G401 (cell line): ENCODE data around the gene KCNE3. TPM values are rescaled to one million over a fixed set of nuclear protein-coding genes. Genes with fewer than 3 reads are reported as not detected.
"Not testable (repeated sequence)": the region's sequence is repeated elsewhere in the genome, so short reads cannot be mapped to it uniquely, and the experiment has no call there.

Experiments
- DNase-seq: peaks from one replicate; pipeline ENCODE4 v3.0.0-alpha.2; 2015; ENCODE audit warnings: low spot score
- in situ Hi-C: cut with HindIII; loops from 2 replicates; pipeline ENCODE4 v1.10.0; 2016; ENCODE audit warnings: low sequenced_read_pairs, mixed read lengths
- total RNA-seq: library from RNA; depleted of rRNA; stranded (reverse); fragments of >200 nt; shearing (Covaris generic); gene quantifications from 2 replicates; pipeline ENCODE4 v1.2.3, GENCODE V29; 2014

KCNE3 gene
- total RNA-seq, 1 experiment from 2014 or later: not detected

DNA sequence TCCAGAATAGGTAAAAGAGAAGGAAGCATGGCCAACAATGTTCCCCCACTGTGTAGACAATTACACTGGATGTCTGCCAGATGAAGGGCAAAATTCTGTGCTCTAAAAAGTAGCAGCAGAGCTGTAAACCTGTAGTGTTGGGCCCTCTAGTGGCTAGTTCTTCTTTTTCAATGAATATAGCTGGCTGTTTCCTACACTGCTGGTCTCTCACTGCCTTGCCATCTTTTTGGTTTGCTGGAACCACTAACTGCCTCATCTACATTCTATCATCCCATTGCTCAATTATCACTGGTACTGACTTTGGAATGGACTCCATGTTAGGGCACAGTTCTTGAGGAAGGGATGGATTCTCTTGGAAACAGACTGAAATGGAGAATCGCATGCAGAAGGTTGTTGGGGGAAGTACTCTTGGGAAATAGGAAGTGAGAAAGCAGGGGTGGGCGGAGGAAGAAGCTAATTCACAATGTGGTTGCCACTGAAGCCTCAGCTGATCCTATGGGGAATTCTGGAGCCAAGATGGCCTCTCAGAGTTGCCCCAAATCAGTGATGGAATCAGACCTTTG, 17.9 kb downstream of the KCNE3 start:
- DNase-seq: peak; percentile 92
- in situ Hi-C loops: no loop called here

DNA sequence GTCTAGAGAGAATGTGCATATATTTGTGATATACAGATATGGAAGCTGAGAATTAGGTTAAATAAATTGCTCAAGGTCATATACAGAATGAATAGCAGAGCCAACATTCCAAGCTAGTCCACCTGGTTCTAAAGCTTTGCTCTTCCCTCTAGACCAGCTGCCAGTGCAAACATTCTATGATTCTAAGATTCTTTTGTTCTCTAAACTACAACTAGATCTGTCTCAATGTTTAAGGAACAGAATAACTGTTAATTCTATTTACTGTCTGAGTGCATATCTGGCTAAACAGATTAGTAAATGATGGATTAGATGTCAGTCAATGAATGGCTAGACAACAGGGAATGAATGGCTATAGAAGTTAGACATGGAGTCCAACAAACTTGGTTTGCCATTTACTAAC, 19.6 kb downstream of the KCNE3 start:
- DNase-seq: no peak
- in situ Hi-C loops: no loop called here

DNA sequence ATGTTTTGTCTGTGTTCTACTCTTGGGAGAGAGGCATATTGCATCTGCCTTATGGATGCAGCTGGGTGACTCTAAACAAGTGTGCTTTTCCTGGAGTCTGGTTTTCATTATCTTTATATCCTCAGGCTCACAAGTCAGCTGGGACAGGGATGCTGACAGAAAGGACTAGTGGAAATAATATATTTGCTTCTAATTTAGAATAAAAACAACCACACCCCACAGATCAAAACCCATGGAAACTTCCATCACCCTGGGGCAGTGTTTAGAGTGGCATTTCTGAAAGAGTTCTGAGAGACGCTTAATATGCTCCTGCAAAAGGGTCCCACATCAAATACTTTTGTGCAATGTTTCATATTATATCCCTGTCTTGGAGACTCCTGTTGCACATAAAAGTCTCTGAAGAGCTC, 20.8 kb downstream of the KCNE3 start:
- DNase-seq: no peak
- in situ Hi-C loops: no loop called here

DNA sequence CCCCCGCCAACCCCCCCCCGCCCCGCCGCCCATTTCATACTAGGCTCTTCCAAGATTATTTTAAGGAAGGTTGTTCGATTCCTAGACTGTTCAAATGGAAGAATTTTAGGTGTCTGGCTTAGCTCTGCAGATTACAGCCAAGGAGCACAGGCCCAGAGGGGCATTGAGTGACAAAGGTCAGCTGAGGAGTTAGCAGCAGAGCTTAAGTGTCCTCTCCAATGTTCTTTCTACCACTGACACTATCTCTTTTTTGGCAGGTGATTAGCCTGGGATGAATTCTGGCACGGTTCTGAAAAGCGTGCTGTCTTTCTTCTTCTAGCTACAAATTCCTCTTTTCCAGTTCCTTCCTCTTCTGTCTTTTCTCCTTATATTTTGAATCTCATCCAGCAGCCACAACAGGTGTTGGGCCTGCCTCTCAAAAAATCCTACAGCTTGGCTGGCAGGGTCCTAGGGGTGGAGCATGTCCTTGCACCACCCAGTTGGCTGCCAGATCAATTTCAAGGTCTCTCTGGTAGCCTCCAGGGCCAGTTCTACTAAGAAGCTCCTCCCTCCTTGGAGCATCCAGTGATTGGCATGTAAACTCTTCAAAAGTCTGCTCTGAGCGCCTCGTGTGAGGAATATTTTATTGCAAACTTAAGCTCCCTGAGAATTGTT, 23.0 kb downstream of the KCNE3 start:
- no peak for DNase-seq
- in situ Hi-C loops: no loop called here

DNA sequence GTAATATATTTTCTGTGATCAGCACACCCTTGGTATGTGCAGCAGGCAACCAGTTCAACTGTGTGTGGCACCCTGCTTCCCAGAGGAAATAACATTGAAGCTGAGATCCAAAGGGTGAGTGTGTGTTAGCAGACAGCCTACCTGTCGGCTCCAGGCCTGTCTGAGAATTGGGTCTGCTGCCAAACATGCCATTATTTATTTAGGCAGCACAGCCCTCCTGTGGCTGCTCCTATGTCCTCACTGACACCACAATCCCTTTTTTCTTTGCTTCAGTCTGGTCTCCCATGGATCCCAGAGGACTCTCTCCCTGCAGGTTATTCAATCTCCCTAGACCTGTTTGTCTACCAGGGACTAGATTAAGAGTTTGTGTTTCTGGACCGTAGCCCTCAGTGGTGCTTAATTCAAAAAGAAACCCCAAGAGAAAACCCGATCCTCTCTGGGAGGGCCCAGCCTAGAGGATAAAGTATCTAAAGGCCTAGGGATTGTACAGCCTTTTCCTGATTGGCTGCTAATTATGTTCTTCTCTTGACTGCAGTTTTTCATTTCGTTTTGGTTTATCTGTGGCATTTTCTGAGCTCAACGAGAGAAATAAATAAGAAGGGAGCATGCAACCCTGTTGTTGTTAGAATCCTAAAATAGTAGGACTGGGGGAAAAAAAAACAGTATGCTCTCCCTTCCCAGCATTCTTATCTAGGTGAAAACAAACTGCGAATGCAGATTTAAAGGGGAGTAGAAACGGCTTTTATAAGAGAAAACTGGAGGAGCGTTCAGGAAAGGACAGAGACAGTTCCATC, 24.1 kb downstream of the KCNE3 start:
- peak; percentile 69 for DNase-seq
- in situ Hi-C loops: no loop called here

DNA sequence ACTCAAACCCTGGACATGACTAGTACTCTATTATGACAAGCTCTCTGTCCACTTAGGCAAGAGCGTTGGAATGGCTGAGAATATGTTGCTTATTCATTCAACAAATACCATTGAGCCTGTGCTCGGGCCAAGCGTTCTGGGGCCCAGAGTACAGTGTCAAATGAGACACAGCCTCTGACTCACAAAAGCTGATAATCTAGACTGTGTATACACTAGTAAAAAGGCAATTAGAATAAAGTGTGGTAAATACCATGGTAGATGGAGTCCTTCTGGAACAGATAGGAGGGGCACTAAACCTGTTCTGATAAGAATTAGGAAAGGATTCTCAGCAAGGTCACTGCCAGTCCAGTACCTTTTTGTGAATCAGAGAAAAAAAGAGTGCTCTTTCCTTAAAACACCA, 24.7 kb downstream of the KCNE3 start:
- in situ Hi-C loops: no loop called here
- no peak for DNase-seq

DNA sequence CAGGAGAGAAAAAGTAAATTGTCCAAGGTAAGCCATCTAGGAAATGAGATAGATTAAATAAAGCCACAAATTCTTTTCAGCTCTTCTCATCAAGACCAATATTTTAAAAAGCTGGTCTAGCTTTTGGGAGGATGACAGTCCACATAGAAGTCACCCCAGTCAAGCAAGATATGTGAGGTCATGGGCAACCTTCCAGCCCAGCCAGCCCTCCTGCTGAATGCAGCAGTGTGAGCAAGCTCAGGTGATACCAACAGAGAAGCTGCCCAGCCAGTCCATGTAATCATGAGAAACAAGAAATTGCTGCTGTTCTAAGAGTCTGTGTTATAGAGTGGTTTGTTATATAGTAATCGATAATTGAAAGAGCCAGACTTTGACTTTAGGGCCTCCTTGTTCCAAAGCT, 28.7 kb downstream of the KCNE3 start:
- DNase-seq: no peak
- in situ Hi-C loops: no loop called here

DNA sequence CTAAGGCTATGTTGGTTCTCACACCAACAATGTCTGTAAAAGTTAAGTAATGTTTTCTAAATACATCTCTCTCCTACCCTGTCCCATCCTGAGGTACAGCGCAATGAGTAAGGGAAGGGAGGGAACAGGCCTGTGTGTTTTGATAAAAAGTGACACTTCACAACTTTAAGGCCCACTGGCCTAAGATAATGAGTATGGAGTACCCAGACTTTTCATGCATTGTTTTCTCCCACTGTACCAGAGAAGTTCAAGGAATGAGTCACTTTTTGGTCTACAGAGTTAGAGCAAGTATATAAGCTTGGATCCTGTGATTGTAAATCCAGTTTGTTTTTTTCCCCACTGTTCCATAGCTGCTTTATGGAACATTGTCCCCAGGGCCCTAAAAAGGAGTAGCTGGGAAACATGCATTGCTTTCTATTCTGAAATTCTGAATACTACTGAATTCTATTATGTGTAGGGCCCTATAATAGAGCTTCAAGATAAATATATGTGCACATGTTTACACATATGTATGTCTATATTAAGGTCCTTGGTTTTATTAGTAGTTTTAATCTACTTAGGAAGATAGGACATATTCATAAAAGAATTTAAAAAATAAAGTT, 29.8 kb downstream of the KCNE3 start:
- no peak for DNase-seq
- in situ Hi-C loops: no loop called here

DNA sequence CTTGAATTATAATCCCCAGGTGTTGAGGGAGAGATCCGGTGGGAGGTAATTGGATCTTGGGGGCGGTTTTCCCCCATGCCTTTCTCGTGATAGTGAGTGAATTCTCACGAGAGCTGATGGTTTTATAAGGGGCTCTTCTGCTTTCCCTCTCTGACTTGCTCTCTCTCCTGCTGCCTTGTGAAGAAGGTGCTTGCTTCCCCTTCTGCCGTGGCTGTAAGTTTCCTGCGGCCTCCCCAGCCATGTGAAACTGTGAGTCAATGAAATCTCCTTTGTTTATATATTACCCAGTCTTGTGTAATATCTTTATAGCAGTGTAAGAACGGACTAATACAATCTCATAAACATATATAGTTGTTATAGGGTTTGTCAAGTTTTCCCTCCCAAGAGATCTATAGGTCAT, 32.8 kb downstream of the KCNE3 start:
- in situ Hi-C loops: no loop called here
- DNase-seq: no peak

DNA sequence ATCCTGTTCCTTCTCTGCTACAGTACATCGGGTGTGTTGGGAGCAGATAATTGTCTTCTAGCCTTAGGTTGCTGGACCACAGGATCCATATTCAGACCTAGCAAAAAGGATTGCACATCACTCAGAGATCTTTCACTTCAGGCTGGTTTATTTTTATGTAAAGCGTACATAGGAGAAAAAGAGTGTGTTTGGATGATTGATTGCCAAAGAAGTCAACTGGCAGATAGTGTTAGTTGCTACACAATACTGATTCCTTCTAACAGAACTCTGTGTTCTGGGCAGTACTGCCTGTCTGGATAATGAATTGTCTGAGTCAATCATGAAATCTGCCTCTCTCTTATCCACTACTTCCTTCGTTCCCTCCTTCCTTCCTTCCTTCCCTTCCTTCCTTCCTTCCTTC, 38.1 kb downstream of the KCNE3 start:
- in situ Hi-C loops: no loop called here
- no peak for DNase-seq

DNA sequence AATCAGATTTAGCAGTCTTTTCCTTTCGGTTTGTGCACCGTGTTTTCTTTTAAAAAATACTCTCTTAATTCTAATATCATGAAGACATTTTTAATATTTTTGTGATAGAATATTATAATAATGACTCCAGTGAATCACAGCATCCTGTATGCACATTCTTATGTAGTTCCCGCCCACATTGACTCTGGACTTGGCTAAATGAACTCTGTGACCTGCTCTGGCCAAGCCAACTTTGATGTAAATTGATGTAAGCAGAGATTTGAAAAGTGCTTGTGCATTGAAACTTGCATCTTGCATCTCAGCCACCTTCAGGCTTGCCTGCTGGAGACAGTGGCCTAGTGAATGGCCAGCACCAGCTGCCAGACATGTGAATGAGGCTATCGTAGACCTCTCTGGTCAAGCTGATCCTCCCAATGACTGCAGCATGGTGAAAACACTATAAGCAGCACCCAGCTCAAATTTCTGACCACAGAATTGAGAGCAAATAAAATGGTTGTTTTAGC, 39.9 kb downstream of the KCNE3 start:
- no peak for DNase-seq
- in situ Hi-C loops: no loop called here

DNA sequence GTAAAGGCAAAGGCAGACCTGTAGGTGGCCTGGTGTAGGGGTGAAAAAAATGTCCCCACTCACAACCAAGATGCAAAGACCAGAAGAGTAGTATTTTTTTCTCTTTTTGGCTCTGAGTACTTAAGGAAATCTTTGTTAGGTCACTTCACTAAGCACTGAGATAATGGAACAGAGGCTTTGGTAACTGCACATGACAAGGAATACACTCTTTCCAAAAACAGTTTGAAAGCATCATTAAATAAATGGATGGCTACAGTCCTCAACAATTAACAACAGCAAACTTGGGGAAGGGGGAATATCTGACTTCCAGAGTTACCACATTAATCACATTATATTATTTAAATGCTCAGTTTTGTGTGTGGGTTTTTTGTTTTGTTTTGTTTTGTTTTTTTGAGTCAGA, 42.2 kb downstream of the KCNE3 start:
- in situ Hi-C loops: no loop called here
- no peak for DNase-seq

DNA sequence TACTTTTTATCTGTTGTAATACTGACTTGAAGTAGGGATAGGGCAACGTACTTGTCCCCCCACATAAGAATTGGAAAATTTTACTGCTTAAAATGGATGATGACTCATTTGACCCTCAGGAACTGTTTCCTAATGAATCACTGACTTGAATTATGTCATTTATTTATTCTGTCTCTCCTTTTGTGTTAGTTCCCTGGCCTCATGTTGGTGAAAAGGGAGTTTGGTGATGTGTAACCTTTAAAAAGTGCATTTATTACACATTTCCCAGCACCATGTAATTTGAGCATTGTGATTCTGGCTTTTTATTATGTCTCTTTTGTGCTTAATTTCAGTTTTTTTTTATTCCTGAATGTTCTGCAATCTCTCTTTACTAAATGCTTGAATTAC, 48.8 kb downstream of the KCNE3 start:
- in situ Hi-C loops: no loop called here
- no peak for DNase-seq

DNA sequence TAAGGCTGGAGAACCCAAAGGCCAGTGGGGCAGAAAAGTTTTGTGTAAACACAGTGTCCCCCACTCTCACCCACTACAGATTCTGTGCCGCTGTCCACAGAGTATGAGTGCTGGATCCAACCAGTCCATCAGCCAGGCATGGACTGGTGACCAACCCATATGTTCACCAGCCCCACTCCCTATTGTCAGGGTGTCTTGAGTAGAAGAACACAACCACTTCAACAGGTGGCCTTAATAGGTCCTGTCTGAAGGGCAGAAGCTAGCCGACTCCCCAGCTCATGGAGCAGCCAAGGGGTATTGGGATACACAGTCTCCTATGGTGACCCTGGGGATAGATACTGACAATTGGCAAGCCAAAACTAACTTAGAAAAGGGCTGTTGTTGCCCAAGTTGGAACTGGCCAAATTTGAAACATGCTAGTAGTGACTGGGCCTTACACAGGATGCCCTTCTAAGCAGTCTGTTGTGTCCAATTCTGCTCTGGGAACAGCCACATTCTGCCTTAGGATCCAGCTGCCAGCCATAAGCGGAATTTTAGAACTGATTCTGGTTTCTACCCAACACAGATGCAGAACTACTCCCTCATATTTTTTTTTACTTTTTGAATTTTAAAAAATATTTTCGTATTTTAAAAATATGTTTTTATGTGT, 49.4 kb downstream of the KCNE3 start:
- DNase-seq: no peak
- in situ Hi-C loops: no loop called here

DNA sequence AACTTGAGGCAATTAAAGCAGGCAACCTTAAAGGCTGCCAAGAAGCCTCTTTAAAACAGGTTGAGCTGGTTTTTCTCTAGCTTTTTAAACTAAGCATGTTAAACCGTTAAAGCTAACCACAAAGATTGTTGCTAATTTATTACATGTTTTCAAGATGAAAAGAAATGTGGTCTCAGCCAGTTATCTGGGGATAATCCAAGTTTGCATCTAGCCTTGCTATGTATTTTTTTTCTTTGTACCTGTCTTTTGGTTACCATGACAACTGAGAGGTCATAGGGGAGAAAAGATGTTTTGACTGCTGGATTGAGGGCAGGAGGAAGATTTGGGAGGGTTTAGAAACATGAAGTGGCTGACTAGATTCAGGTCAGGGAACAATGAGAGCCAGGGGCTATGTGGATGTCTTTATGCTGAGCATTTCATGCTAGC, 50.0 kb downstream of the KCNE3 start:
- no peak for DNase-seq
- in situ Hi-C loops: no loop called here

DNA sequence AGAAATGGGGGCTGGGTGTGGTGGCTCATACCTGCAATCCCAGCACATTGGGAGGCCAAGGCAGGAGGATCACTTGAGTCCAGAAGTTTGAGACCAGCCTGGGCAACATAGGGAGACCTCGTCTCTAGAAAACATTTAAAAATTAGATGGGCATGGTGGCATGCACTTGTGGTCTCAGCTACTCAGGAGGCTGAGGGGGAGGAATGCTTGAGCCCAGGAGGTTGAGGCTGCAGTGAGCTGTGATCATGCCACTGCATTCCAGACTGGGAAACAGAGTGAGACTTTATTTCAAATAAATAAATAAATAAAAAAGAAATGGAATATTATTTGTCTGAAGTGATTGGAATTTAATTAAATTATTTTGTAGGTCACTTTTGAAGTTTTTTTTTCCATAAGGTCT, 50.4 kb downstream of the KCNE3 start:
- in situ Hi-C loops, DNase-seq: not testable (repeated sequence)

DNA sequence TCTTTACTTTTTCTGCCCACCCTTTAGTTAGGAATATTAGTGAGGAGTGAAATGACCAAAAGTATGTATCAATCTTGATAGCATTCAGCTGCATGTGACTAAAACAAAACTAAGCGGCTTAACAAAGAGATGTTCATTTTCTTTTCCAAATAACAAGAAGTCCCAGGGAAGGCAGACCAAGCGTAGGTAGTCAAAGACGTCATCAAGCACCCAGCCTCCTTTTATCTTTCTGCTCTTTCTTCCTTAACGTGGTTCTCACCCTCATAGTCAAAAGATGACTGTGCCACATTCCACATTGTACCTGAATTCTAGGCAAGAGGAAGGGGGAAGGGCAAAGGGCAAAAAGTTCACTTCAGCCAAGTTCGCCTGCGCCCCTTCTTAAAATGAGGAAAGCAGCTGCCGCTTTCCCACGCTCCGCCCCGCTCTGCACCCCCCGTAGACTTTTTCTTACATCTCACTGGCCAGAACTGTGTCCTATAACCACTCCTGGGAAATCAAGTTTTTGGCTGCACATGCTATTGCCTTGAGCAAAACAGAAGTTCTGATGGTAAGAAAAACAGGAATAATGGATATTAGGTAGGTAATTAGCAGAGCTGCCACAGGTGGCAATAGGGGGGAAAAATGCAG, 54.5 kb downstream of the KCNE3 start:
- in situ Hi-C loops: no loop called here
- DNase-seq: no peak

DNA sequence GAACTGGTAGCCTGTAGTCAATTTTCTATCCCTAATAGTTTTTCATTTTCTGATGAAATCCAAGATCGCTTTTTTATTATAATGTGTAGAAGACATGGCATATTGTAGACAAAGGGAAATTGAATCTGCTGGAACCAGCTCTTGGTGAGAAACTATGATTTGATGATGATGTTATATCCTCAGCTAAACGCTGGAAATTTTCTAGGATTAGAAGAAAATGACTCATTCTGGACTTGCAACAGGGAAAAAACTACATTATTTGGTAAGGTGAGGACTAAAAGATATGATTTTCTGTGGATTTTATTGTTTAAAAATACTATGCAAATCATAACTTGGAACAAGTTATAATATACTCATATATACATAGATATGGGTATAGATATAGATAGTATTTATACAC, 55.0 kb downstream of the KCNE3 start:
- no peak for DNase-seq
- in situ Hi-C loops: no loop called here

DNA sequence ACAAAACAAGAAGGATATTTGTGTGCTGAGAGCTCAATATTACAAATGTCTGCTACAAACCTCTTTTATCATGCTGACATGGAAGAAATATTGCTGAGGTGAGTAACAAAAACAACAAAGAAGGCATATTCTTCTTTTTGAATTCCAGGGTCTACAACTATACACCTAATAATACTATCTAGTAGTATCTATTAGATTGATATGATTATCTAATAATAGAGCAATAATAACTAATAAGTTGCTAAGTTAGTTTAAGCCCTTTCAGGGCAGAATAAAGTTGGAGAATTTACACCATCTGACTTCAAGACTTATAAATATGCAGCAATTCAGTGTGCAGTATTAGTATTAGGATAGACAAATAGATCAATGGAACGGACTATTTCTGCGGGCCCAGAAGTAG, 57.7 kb downstream of the KCNE3 start:
- no peak for DNase-seq
- in situ Hi-C loops: no loop called here
